ENCODE data around the gene SMG6.

DNA sequence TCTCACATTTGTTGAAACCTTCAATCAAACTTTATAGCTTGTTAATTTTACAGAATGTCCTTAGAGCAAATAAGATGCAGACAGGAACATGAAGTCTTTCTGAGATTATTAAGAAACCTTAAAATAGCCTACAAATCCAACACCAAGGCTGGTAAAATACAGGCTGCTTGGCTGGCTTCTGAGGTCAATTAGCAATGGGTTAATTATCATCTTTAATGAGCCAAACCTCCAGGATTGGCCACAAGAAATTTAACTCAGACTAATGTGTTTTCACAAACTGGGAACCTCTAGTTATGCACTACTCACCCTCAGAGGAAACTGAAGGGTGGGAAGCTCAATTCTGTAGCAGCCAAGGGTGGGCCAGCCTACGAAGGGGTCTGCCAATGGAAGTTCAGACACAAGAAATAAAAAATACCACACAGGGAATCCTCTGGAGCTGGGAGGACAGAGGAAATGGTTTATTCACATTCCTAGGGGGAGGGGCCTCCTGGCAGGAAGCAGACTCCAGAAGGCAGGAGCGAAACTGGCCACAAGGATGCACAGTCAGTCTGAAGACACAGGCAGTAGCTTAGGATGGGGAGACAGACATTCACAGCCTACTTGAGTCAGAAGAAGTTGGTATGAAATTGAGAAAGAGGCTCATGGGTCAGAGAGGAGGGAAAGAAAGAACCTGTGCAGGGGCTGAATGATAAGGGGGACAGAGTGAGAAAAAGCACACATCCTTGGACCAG lies 212.6 kb downstream of the SMG6 start:
- TF ChIP-seq EZH2 (IDR thresholded peaks at IDR 0.05; ENCODE audit: borderline replicate concordance, low read length) = no peak
- TF ChIP-seq, protein P1, sequence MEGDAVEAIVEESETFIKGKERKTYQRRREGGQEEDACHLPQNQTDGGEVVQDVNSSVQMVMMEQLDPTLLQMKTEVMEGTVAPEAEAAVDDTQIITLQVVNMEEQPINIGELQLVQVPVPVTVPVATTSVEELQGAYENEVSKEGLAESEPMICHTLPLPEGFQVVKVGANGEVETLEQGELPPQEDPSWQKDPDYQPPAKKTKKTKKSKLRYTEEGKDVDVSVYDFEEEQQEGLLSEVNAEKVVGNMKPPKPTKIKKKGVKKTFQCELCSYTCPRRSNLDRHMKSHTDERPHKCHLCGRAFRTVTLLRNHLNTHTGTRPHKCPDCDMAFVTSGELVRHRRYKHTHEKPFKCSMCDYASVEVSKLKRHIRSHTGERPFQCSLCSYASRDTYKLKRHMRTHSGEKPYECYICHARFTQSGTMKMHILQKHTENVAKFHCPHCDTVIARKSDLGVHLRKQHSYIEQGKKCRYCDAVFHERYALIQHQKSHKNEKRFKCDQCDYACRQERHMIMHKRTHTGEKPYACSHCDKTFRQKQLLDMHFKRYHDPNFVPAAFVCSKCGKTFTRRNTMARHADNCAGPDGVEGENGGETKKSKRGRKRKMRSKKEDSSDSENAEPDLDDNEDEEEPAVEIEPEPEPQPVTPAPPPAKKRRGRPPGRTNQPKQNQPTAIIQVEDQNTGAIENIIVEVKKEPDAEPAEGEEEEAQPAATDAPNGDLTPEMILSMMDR (IDR thresholded peaks at IDR 0.05; ENCODE audit: low read length) = no peak

Measured in OCI-LY1 (cell line).